PC-3 (cell line): ENCODE measurements around the gene ABHD13. TPM values are rescaled to one million over a fixed set of nuclear protein-coding genes. Genes with fewer than 3 reads are reported as not detected.
"Not testable (repeated sequence)": the region's sequence is repeated elsewhere in the genome, so short reads cannot be mapped to it uniquely, and the experiment has no call there.

Experiments
- ATAC-seq: fragments of 200-7000 bp; cut with Tn5 transposase; 2 replicates; pipeline ENCODE4 v1.9.1; 2020; ENCODE audit warnings: mild to moderate bottlenecking, moderate library complexity
- BruUV-seq: library from RNA; stranded (reverse); fragments of 400-500 nt; replicated peaks from 2 replicates; lab custom pipeline; 2021; lab: Mats Ljungman, UMichigan
- CTCF ChIA-PET: fragments of 300-600 bp; sonication (Branson Sonifier 250); formaldehyde crosslinking; loops from one replicate; lab custom pipeline; 2022; ENCODE audit warnings: antibody characterized with exemption; lab: Charles Lee
- POLR2A ChIA-PET: fragments of 300-600 bp; sonication (Branson Sonifier 250); formaldehyde crosslinking; loops from one replicate; lab custom pipeline; 2022; ENCODE audit warnings: antibody characterized with exemption; ENCODE audit not compliant: unreplicated experiment; lab: Charles Lee
- DNase-seq: peaks from one replicate; pipeline ENCODE4 v3.0.0-alpha.2; 2015
- H2AFZ ChIP-seq: fragments of 300-600 bp; sonication (generic); 2 replicates; pipeline ENCODE4 v1.6.0; 2016; ENCODE audit warnings: antibody characterized with exemption, low read length
- H3F3A ChIP-seq: fragments of 300-600 bp; sonication (generic); one replicate; pipeline ENCODE4 v1.6.0; 2017; ENCODE audit warnings: antibody characterized with exemption, low read length, control low read depth, mild to moderate bottlenecking; ENCODE audit not compliant: unreplicated experiment
- H3K27ac ChIP-seq: fragments of 300-600 bp; sonication (generic); 2 replicates; pipeline ENCODE4 v1.5.1; 2016; ENCODE audit warnings: mild to moderate bottlenecking, low read length
- H3K27me3 ChIP-seq: fragments of 300-600 bp; sonication (generic); 2 replicates; pipeline ENCODE4 v1.6.1; 2016; ENCODE audit warnings: low read length, mixed read lengths
- H3K36me3 ChIP-seq: fragments of 300-600 bp; sonication (generic); 2 replicates; pipeline ENCODE4 v1.6.1; 2016; ENCODE audit warnings: low read depth, mixed run types, low read length, mixed read lengths
- H3K4me1 ChIP-seq: fragments of 300-600 bp; sonication (generic); 2 replicates; pipeline ENCODE4 v1.5.1; 2016; ENCODE audit warnings: low read length; ENCODE audit not compliant: insufficient read depth
- H3K4me2 ChIP-seq: fragments of 300-600 bp; sonication (generic); 2 replicates; pipeline ENCODE4 v1.6.0; 2016; ENCODE audit warnings: low read length
- H3K4me3 ChIP-seq: fragments of 300-600 bp; sonication (generic); 2 replicates; pipeline ENCODE4 v1.5.1; 2016; ENCODE audit warnings: mild to moderate bottlenecking, low read length, mixed read lengths
- H3K79me2 ChIP-seq: fragments of 300-600 bp; sonication (generic); 2 replicates; pipeline ENCODE4 v1.6.1; 2017; ENCODE audit warnings: low read length, mixed read lengths
- H3K9ac ChIP-seq: fragments of 300-600 bp; sonication (generic); 2 replicates; pipeline ENCODE4 v1.6.0; 2016; ENCODE audit warnings: mild to moderate bottlenecking, low read length
- H3K9me2 ChIP-seq: fragments of 300-600 bp; sonication (generic); replicated peaks from 2 replicates; pipeline ENCODE4 v1.6.1; 2016; ENCODE audit warnings: mixed run types, low read length, mixed read lengths
- H3K9me3 ChIP-seq: fragments of 300-600 bp; sonication (generic); 2 replicates; pipeline ENCODE4 v1.6.1; 2016; ENCODE audit warnings: low read length, mixed read lengths
- H4K20me1 ChIP-seq: fragments of 300-600 bp; sonication (generic); 2 replicates; pipeline ENCODE4 v1.6.1; 2016; ENCODE audit warnings: low read length, mixed read lengths
- CTCF ChIP-seq: fragments of 300-600 bp; sonication (generic); conservative IDR thresholded peaks from 2 replicates; pipeline ENCODE4 v1.5.1; 2017; ENCODE audit warnings: antibody characterized with exemption, low read depth, mild to moderate bottlenecking, low read length
- EZH2 ChIP-seq: fragments of 300-600 bp; sonication (generic); IDR thresholded peaks from one replicate; pipeline ENCODE4 v1.6.1; 2017; ENCODE audit warnings: antibody characterized with exemption, mild to moderate bottlenecking, low read length; ENCODE audit not compliant: unreplicated experiment
- EZH2phosphoT487 ChIP-seq: fragments of 300-600 bp; sonication (generic); IDR thresholded peaks from 2 replicates; pipeline ENCODE4 v1.6.1; 2018; ENCODE audit warnings: mild to moderate bottlenecking, antibody characterized with exemption, low read length, borderline replicate concordance
- intact Hi-C: fragments of 100-400 bp; cut with micrococcal nuclease; formaldehyde crosslinking; loops from 2 replicates; pipeline ENCODE4 v1.9.0; 2023
- total RNA-seq: library from RNA; depleted of rRNA; stranded (reverse); fragments of >200 nt; gene quantifications from 2 replicates; pipeline ENCODE4 v1.2.3, GENCODE V29; 2014

ABHD13 gene
- total RNA-seq, 1 experiment from 2014 or later, result 3.9 TPM

- Histone ChIP-seq H3K9ac (no peak overlapping the region), H3K9me3 (no peaks in the 10 kb centered on the region), H3K27me3 (no peaks in the 10 kb centered on the region), H3K4me2 (peak overlapping the region; percentile 91), H3K4me3 (peak overlapping the region; percentile 68), H3K27ac (no peak overlapping the region), H3K4me1 (peaks cover 19% of the 10 kb centered on the region; the same call in 1 of the 2 replicates), H3K36me3 (no peaks in the 10 kb centered on the region), H3K79me2 (peaks cover 30% of the 10 kb centered on the region), H4K20me1 (no peaks in the 10 kb centered on the region), H2AFZ (peak overlapping the region; percentile 80), H3F3A (no peaks in the 10 kb centered on the region), H3K9me2 (no peaks in the 10 kb centered on the region)
- TF ChIP-seq EZH2, result no peak
- no peak for TF ChIP-seq CTCF
- no peak for TF ChIP-seq EZH2phosphoT487
- ATAC-seq (0 out of 2 replicates have a peak, but pooled peaks have one; percentile 7), DNase-seq (peak; percentile 19)
- no TSS peak for BruUV-seq
- intact Hi-C loops, result loop anchor here (5.0 to 10.0 kb wide), 2 partner anchors 332 to 350 kb away; a partner anchor contains a TSS
- POLR2A ChIA-PET, result interaction anchor here (0.6 kb wide), 2 partner anchors 54 to 1016 kb away, joined by 5 to 6 read pairs; no protein-coding TSS in a partner anchor
- CTCF ChIA-PET, result no interaction called here
These were observed 3.5 kb upstream of the ABHD13 start for GRCh38 chr13:108214441-108215271.

GRCh38 chr13:108215436-108215835 lies 2.8 kb upstream of the ABHD13 start, which contains the start of gene LIG4:
Gene LIG4 (minus strand): TSS chr13:108215536. CDS start chr13:108211268, 4,268 bp downstream.
- peaks cover 38% of the 10 kb centered on the region for H3K79me2 ChIP-seq
- POLR2A ChIA-PET, result interaction anchor here (0.6 kb wide), 1 partner anchor 55 kb away, joined by 5 read pairs; no protein-coding TSS in a partner anchor
- peak within 1 kb of the TSS; percentile 92 for H2AFZ ChIP-seq
- intact Hi-C loops, result loop anchor here (5.0 to 10.0 kb wide), 2 partner anchors 333 to 351 kb away; a partner anchor contains a TSS
- no peaks in the 10 kb centered on the region for H3K36me3 ChIP-seq
- no peak within 1 kb of the TSS for H3K27ac ChIP-seq
- TF ChIP-seq EZH2, result no peak
- TF ChIP-seq CTCF, result no peak
- TF ChIP-seq EZH2phosphoT487, result no peak
- H3K4me2 ChIP-seq, result peak within 1 kb of the TSS; percentile 91
- CTCF ChIA-PET, result no interaction called here
- DNase-seq (peak; percentile 89), ATAC-seq (peak; percentile 66)
- no peaks in the 10 kb centered on the region for H3K9me3 ChIP-seq
- H3K27me3 ChIP-seq, result no peaks in the 10 kb centered on the region
- H3K4me3 ChIP-seq, result peak within 1 kb of the TSS; percentile 72
- H3F3A ChIP-seq, result no peaks in the 10 kb centered on the region
- peaks cover 27% of the 10 kb centered on the region; the same call in 1 of the 2 replicates for H3K4me1 ChIP-seq
- peaks cover 3% of the 10 kb centered on the region; the same call in 1 of the 2 replicates for H4K20me1 ChIP-seq
- no TSS peak for BruUV-seq
- no peaks in the 10 kb centered on the region for H3K9me2 ChIP-seq
- peak within 1 kb of the TSS; percentile 66 for H3K9ac ChIP-seq

DNA sequence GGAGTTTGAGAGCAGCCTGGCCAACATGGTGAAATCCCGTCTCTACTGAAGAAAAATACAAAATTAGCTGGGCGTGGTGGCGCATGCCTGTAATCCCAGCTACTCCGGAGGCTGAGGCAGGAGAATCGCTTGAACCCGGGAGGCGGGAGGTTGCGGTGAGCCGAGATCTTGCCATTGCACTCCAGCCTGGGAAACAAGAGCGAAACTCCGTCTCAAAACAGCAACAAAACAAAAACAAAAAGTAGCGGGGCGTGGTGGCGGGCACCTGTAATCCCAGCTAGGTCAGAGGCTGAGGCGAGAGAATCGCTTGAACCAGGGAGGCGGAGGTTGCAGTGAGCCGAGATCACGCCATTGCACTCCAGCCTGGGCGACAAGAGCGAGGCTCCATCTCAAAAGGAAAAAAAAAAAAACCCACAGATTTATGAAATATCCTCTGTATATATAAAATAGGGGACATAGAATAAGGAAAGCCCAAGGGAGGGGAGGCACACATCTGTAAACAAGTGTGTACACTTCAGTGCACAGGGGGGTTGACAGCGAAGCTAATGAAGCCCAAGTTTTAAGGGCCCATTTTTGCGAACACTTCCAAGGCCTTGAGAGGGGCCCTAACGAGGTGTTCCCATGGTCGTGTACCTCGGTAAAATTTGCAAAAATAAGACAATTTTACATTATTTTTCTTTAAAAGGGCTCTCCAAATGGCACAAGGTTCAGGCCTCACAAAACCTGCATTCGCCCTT lies 717 bp upstream of the ABHD13 start:
- ATAC-seq, H3K9me3 ChIP-seq, H3K9me2 ChIP-seq, CTCF ChIA-PET, DNase-seq, POLR2A ChIA-PET, H3K36me3 ChIP-seq, H3F3A ChIP-seq, H4K20me1 ChIP-seq, H3K27me3 ChIP-seq: not testable (repeated sequence)
- Histone ChIP-seq H3K4me3 (peak overlapping the region; percentile 83), H3K79me2 (peaks cover 57% of the 10 kb centered on the region), H3K4me2 (peak overlapping the region; percentile 94), H3K4me1 (peaks cover 27% of the 10 kb centered on the region; the same call in 1 of the 2 replicates), H3K9ac (peak overlapping the region; percentile 90), H2AFZ (peak overlapping the region; percentile 98), H3K27ac (peak overlapping the region; percentile 45)
- intact Hi-C loops, result loop anchor here (5.0 to 10.0 kb wide), 2 partner anchors 335 to 353 kb away; a partner anchor contains a TSS
- TSS peak; percentile 80 for BruUV-seq
